A549 (cell line): ENCODE results near the gene RPS17. TPM values are rescaled to one million over a fixed set of nuclear protein-coding genes. Genes with fewer than 3 reads are reported as not detected.

Source experiments
- ATAC-seq, 2 experiments: fragments of 200-7000 bp in 1 of 2; fragments of >200 bp in 1 of 2; cut with Nextera tagmentation in 1 of 2; cut with Tn5 transposase in 1 of 2; 3 replicates each; pipeline versions ENCODE4 v1.8.0 to v1.9.1; 2018 to 2020; ENCODE audit warnings: mild to moderate bottlenecking in 1 of 2, moderate library complexity in 1 of 2
- CTCF ChIA-PET: fragments of 300-600 bp; sonication (Branson Sonifier 250); formaldehyde crosslinking; extraction: SDS; loops from one replicate; lab custom pipeline; 2021; ENCODE audit warnings: antibody characterized with exemption, inconsistent platforms; lab: Yijun Ruan, JAX
- POLR2A ChIA-PET: fragments of 350-600 bp; formaldehyde crosslinking; extraction: SDS; loops from one replicate; lab custom pipeline; 2021; ENCODE audit warnings: antibody characterized with exemption, inconsistent platforms; lab: Yijun Ruan, JAX
- DNase-seq, 2 experiments: peaks; one replicate each; pipeline versions ENCODE4 v3.0.0 to v3.0.0-alpha.2; 2011 to 2016; ENCODE audit warnings: low read depth in 1 of 2, low spot score in 1 of 2
- FAIRE-seq: peaks from 2 replicates; lab custom pipeline; 2011; peaks lifted over from hg19 to GRCh38; lab: Jason Lieb, UNC
- H3K27ac ChIP-seq, 2 experiments: fragments of >200 bp; sonication (Bioruptor Twin); formaldehyde crosslinking; 3 replicates each; pipeline ENCODE4 v1.5.1; 2016 to 2017
- H3K4me1 ChIP-seq: fragments of >200 bp; sonication (Bioruptor Twin); formaldehyde crosslinking; 3 replicates; pipeline ENCODE4 v1.6.1; 2016
- H3K4me2 ChIP-seq: fragments of >200 bp; sonication (Bioruptor Twin); formaldehyde crosslinking; 3 replicates; pipeline ENCODE4 v1.6.1; 2016
- H3K4me3 ChIP-seq: fragments of >200 bp; sonication (Bioruptor Twin); formaldehyde crosslinking; 3 replicates; pipeline ENCODE4 v1.5.1; 2016
- H3K9me3 ChIP-seq: fragments of >200 bp; sonication (Bioruptor Twin); formaldehyde crosslinking; 3 replicates; pipeline ENCODE4 v1.6.1; 2016
- CBX8 ChIP-seq: fragments of 200-600 bp; sonication (generic); IDR thresholded peaks from 2 replicates; pipeline ENCODE4 v1.6.1; 2016
- CEBPB ChIP-seq, 2 experiments: fragments of >200 bp in 1 of 2; sonication (Bioruptor Twin) in 1 of 2; formaldehyde crosslinking in 1 of 2; IDR thresholded peaks; 2 replicates each; pipeline ENCODE4 v1.6.1; 2012 to 2016
- CHD4 ChIP-seq: fragments of 200-600 bp; sonication (generic); IDR thresholded peaks from 2 replicates; pipeline ENCODE4 v1.6.1; 2016; ENCODE audit warnings: antibody characterized with exemption, mild to moderate bottlenecking, borderline replicate concordance
- EHMT2 ChIP-seq: fragments of 200-600 bp; sonication (generic); IDR thresholded peaks from 2 replicates; pipeline ENCODE4 v1.6.1; 2016; ENCODE audit warnings: antibody characterized with exemption, low read depth, mild to moderate bottlenecking, moderate library complexity
- EP300 ChIP-seq, 2 experiments: fragments of >200 bp; sonication (Bioruptor Twin); formaldehyde crosslinking; IDR thresholded peaks; 2 replicates in 1 of 2; 3 replicates in 1 of 2; pipeline ENCODE4 v1.6.1; 2016 to 2017
- FOSL2 ChIP-seq, 2 experiments: fragments of 450-650 bp in 1 of 2; fragments of >200 bp in 1 of 2; sonication (Bioruptor Twin) in 1 of 2; formaldehyde crosslinking; IDR thresholded peaks; 2 replicates each; pipeline versions ENCODE4 v1.5.0 to v1.6.1; 2016 to 2020; ENCODE audit warnings: mild to moderate bottlenecking in 1 of 2, moderate library complexity in 1 of 2
- FOXS1 ChIP-seq: fragments of 250-450 bp; sonication (Bioruptor Pico); IDR thresholded peaks from 2 replicates; pipeline ENCODE4 v1.5.0; 2020; ENCODE audit warnings: mild to moderate bottlenecking, moderate library complexity
- GATA3 ChIP-seq: IDR thresholded peaks from 2 replicates; pipeline ENCODE4 v1.6.1; 2012; ENCODE audit warnings: borderline replicate concordance
- HDAC2 ChIP-seq: fragments of 200-600 bp; sonication (generic); IDR thresholded peaks from 2 replicates; pipeline ENCODE4 v1.6.1; 2016
- HEYL ChIP-seq: fragments of 250-450 bp; sonication (Bioruptor Pico); IDR thresholded peaks from 2 replicates; pipeline ENCODE4 v1.8.0; 2021; ENCODE audit warnings: mild to moderate bottlenecking, moderate library complexity
- JUNB ChIP-seq: fragments of >200 bp; sonication (Bioruptor Twin); formaldehyde crosslinking; IDR thresholded peaks from 2 replicates; pipeline ENCODE4 v1.6.1; 2016
- KDM1A ChIP-seq: fragments of 200-600 bp; sonication (generic); IDR thresholded peaks from 2 replicates; pipeline ENCODE4 v1.6.1; 2016; ENCODE audit warnings: low read depth, mild to moderate bottlenecking
- KDM5A ChIP-seq: fragments of 200-600 bp; sonication (generic); IDR thresholded peaks from 2 replicates; pipeline ENCODE4 v1.6.1; 2016; ENCODE audit warnings: antibody characterized with exemption, mild to moderate bottlenecking
- MAZ ChIP-seq: fragments of 150-350 bp; IDR thresholded peaks from 2 replicates; pipeline ENCODE4 v1.6.1; 2014; ENCODE audit warnings: antibody characterized with exemption, low read depth, low read length, borderline replicate concordance
- MYC ChIP-seq: IDR thresholded peaks from 2 replicates; pipeline ENCODE4 v1.6.1; 2012; ENCODE audit warnings: mild to moderate bottlenecking, inconsistent platforms, low read length, improper control_type of control experiment, borderline replicate concordance
- NPAS2 ChIP-seq: fragments of 250-450 bp; sonication (Bioruptor Pico); IDR thresholded peaks from 2 replicates; pipeline ENCODE4 v1.8.0; 2022; ENCODE audit warnings: mild to moderate bottlenecking, moderate library complexity, borderline replicate concordance
- NR3C1 ChIP-seq: fragments of >200 bp; sonication (Bioruptor Twin); formaldehyde crosslinking; IDR thresholded peaks from 3 replicates; pipeline ENCODE4 v1.6.1; 2017
- POLR2A ChIP-seq: IDR thresholded peaks from 2 replicates; pipeline ENCODE4 v1.6.1; 2012; ENCODE audit warnings: mild to moderate bottlenecking, low read length
- POLR2AphosphoS2 ChIP-seq: conservative IDR thresholded peaks from 2 replicates; pipeline ENCODE4 v1.6.1; 2012; ENCODE audit warnings: low read length, improper control_type of control experiment, inconsistent platforms
- RARB ChIP-seq: fragments of 250-450 bp; sonication (Bioruptor Pico); IDR thresholded peaks from 2 replicates; pipeline ENCODE4 v1.8.0; 2021; ENCODE audit warnings: mild to moderate bottlenecking, moderate library complexity
- RNF2 ChIP-seq: fragments of 200-600 bp; sonication (generic); IDR thresholded peaks from 2 replicates; pipeline ENCODE4 v1.6.1; 2016; ENCODE audit warnings: low read depth, mild to moderate bottlenecking, antibody characterized with exemption, moderate library complexity, borderline replicate concordance
- SMC3 ChIP-seq: fragments of >200 bp; sonication (Bioruptor Twin); formaldehyde crosslinking; IDR thresholded peaks from 3 replicates; pipeline ENCODE4 v1.6.1; 2018; ENCODE audit warnings: inconsistent platforms
- WGBS: methylation state at CpG from one replicate; pipeline ENCODE4 v1.1.6; 2017; ENCODE audit errors: missing lambda C conversion rate; 5-methylcytosine and 5-hydroxymethylcytosine counted together
- polyA plus RNA-seq, 4 experiments: library from polyadenylated mRNA; depleted of rRNA in 3 of 4; stranded (reverse); fragments of >200 nt; fragmentation: RNase III in 1 of 4; extraction: RNeasy Plus Mini Kit Qiagen cat#74134 plus additional on column Dnase treatment in 1 of 4; gene quantifications; 2 replicates in 3 of 4; 3 replicates in 1 of 4; pipeline ENCODE4 v1.2.3, GENCODE V29; 2011 to 2017
- TF ChIP-seq, protein P1 (sequence below): fragments of >200 bp; sonication (Bioruptor Twin); formaldehyde crosslinking; IDR thresholded peaks from 3 replicates; pipeline ENCODE4 v1.5.1; 2016
- TF ChIP-seq, protein P2 (sequence below): fragments of 450-650 bp; IDR thresholded peaks from 2 replicates; pipeline ENCODE4 v1.6.1; 2014; ENCODE audit warnings: antibody characterized with exemption
- TF ChIP-seq, protein P3 (sequence below): IDR thresholded peaks from 2 replicates; pipeline ENCODE4 v1.6.1; 2012; ENCODE audit warnings: low read depth, borderline replicate concordance

The RPS17 gene
- polyA plus RNA-seq, 2 of the 4 experiments (the other 2 are of a cell fraction) = 6,127 to 8,061 TPM

DNA sequence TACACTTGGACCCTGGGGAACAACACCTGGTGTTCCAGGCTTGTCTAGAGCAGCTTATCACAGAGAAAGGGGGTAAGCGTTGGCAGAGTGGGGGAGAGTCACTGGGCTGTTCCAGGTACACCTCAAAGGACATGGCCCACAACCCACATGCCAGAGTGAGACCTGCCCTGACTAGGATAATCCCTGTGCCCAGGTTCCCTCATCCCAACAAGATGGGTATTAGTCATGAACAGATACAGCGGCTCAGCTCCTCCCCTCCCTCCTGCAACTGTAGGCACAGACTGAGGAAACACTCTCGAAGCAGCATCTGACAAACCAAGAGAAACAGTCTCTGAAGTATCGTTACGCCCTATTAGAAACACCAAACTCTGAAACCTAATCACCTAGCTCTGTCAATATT, 32.1 kb upstream of the RPS17 start:
- TF ChIP-seq RARB (CRISPR knock-in tag) (no peak), MAZ (no peak), HDAC2 (no peak), POLR2AphosphoS2 (no peak), CBX8 (no peak), GATA3 (no peak), JUNB (no peak), EP300 (IDR thresholded peaks at IDR 0.05) (no peak)
- TF ChIP-seq, protein P1, sequence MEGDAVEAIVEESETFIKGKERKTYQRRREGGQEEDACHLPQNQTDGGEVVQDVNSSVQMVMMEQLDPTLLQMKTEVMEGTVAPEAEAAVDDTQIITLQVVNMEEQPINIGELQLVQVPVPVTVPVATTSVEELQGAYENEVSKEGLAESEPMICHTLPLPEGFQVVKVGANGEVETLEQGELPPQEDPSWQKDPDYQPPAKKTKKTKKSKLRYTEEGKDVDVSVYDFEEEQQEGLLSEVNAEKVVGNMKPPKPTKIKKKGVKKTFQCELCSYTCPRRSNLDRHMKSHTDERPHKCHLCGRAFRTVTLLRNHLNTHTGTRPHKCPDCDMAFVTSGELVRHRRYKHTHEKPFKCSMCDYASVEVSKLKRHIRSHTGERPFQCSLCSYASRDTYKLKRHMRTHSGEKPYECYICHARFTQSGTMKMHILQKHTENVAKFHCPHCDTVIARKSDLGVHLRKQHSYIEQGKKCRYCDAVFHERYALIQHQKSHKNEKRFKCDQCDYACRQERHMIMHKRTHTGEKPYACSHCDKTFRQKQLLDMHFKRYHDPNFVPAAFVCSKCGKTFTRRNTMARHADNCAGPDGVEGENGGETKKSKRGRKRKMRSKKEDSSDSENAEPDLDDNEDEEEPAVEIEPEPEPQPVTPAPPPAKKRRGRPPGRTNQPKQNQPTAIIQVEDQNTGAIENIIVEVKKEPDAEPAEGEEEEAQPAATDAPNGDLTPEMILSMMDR = no peak
- ATAC-seq (peak in 1 of 2 experiments; percentile 15; a peak in 2 of 6 replicates), FAIRE-seq (no peak), DNase-seq (no peak)
- ChIA-PET POLR2A (interaction anchor here (1.0 to 1.1 kb wide), 2 partner anchors 11 to 32 kb away, joined by 3 read pairs; partner anchors contain the start of gene RPS17), CTCF (interaction anchor here (0.5 to 1.6 kb wide), 7 partner anchors 8 to 645 kb away, joined by 3 to 5 read pairs (median 3); no protein-coding TSS in a partner anchor)
- H3K9me3 ChIP-seq = no peaks in the 10 kb centered on the region
- no peak overlapping the region for H3K4me2 ChIP-seq
- H3K4me1 ChIP-seq = peaks cover 1% of the 10 kb centered on the region; the same call in 1 of the 3 replicates
- 77% methylated on average over 5 of the region's 5 CpGs for WGBS
- H3K4me3 ChIP-seq = no peak overlapping the region
- H3K27ac ChIP-seq = no peak overlapping the region

DNA sequence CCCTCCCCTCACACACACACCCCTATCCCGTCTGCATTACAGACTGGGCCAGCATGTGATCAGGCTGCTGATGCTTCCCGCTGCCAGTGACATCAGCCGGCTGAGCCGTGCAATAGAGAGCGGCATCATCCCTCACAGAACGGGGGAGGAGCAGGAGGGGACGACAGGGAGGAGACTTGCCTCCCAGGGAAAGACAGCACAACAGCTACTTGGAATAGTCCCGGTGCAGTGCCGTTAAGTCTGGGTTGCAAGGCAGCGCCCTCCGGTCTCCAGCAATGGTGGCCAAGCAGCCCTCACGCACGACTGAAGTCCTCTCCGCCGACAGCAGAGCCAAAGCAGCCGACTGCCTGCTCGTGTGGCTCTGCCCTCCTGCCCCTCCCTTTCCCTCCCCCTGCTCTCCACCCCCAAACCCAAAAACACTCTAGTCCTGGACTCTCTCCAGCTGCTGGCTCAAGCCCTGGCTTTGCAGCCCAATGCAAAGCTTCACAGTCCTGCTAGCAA, 31.5 kb upstream of the RPS17 start:
- H3K4me2 ChIP-seq = no peak overlapping the region
- no peak overlapping the region for H3K4me3 ChIP-seq
- ATAC-seq (peak in 1 of 2 experiments; percentile 11; a peak in 2 of 6 replicates), FAIRE-seq (no peak), DNase-seq (no peak)
- ChIA-PET POLR2A (interaction anchor here (1.0 to 1.1 kb wide), 2 partner anchors 11 to 31 kb away, joined by 3 read pairs; partner anchors contain the start of gene RPS17), CTCF (interaction anchor here (0.6 to 1.5 kb wide), 5 partner anchors 11 to 52 kb away, joined by 3 read pairs; partner anchors contain the start of gene RPS17)
- WGBS = 81% methylated on average over 17 of the region's 17 CpGs
- peaks cover 7% of the 10 kb centered on the region; the same call in 2 of the 3 replicates for H3K4me1 ChIP-seq
- no peaks in the 10 kb centered on the region for H3K9me3 ChIP-seq
- TF ChIP-seq FOSL2 (IDR thresholded peaks at IDR 0.05) = no peak
- TF ChIP-seq FOSL2 (CRISPR knock-in tag; IDR thresholded peaks at IDR 0.05) = no peak
- no peak for TF ChIP-seq MYC
- no peak for TF ChIP-seq RNF2
- TF ChIP-seq KDM5A = no peak
- TF ChIP-seq CHD4 = no peak
- TF ChIP-seq NR3C1 = no peak
- TF ChIP-seq KDM1A = no peak
- TF ChIP-seq, protein P2, sequence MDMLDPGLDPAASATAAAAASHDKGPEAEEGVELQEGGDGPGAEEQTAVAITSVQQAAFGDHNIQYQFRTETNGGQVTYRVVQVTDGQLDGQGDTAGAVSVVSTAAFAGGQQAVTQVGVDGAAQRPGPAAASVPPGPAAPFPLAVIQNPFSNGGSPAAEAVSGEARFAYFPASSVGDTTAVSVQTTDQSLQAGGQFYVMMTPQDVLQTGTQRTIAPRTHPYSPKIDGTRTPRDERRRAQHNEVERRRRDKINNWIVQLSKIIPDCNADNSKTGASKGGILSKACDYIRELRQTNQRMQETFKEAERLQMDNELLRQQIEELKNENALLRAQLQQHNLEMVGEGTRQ = no peak
- TF ChIP-seq, protein P1 = no peak
- no peak for TF ChIP-seq EHMT2
- TF ChIP-seq NPAS2 = no peak
- no peak for TF ChIP-seq POLR2A
- TF ChIP-seq, protein P3, sequence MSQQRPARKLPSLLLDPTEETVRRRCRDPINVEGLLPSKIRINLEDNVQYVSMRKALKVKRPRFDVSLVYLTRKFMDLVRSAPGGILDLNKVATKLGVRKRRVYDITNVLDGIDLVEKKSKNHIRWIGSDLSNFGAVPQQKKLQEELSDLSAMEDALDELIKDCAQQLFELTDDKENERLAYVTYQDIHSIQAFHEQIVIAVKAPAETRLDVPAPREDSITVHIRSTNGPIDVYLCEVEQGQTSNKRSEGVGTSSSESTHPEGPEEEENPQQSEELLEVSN = no peak
- no peak for TF ChIP-seq SMC3
- TF ChIP-seq MAZ = no peak
- TF ChIP-seq CEBPB (IDR thresholded peaks at IDR 0.05) = no peak
- no peak for TF ChIP-seq FOXS1 (CRISPR knock-in tag)
- no peak for TF ChIP-seq HEYL (CRISPR knock-in tag)
- H3K27ac ChIP-seq = no peak overlapping the region
